Spleen (tissue), 11 donors: ENCODE data around the gene ZNF799. TPM values are rescaled to one million over a fixed set of nuclear protein-coding genes. Genes with fewer than 3 reads are reported as not detected.
"Not testable (repeated sequence)": the region's sequence is repeated elsewhere in the genome, so short reads cannot be mapped to it uniquely, and the experiment has no call there.

ENCODE experiments used
- DNase-seq: peaks from one replicate; pipeline ENCODE4 v3.0.0-alpha.2; 2020
- H3K27ac ChIP-seq, 8 donors: fragments of 200-600 bp; sonication (generic) in 7 of 8; 1 replicate in 4 of 8; 2 replicates in 4 of 8; pipeline versions ENCODE4 v1.5.0 to v1.8.0; 2016 to 2021; ENCODE audit warnings: inconsistent platforms in 4 of 8, mild to moderate bottlenecking in 4 of 8, moderate library complexity in 1 of 8
- H3K27me3 ChIP-seq, 7 donors: fragments of 200-600 bp; sonication (generic) in 6 of 7; replicated peaks in 1 of 7; 1 replicate in 4 of 7; 2 replicates in 3 of 7; pipeline versions ENCODE4 v1.5.0 to v1.8.0; 2016 to 2021; ENCODE audit warnings: inconsistent platforms in 3 of 7, mild to moderate bottlenecking in 1 of 7
- H3K36me3 ChIP-seq, 6 donors: fragments of 200-600 bp; sonication (generic) in 5 of 6; 1 replicate in 4 of 6; 2 replicates in 2 of 6; pipeline versions ENCODE4 v1.5.0 to v1.8.0; 2016 to 2021; ENCODE audit warnings: inconsistent platforms in 2 of 6
- H3K4me1 ChIP-seq, 6 donors: fragments of 200-600 bp; sonication (generic) in 5 of 6; 1 replicate in 3 of 6; 2 replicates in 3 of 6; pipeline versions ENCODE4 v1.5.0 to v1.8.0; 2016 to 2021; ENCODE audit warnings: inconsistent platforms in 3 of 6
- H3K4me3 ChIP-seq, 8 donors: fragments of 200-600 bp; sonication (generic) in 7 of 8; 1 replicate in 4 of 8; 2 replicates in 4 of 8; pipeline versions ENCODE4 v1.5.0 to v1.8.0; 2016 to 2021; ENCODE audit warnings: inconsistent platforms in 4 of 8, mild to moderate bottlenecking in 4 of 8, moderate library complexity in 2 of 8
- H3K9me3 ChIP-seq, 8 donors: fragments of 200-600 bp; sonication (generic) in 7 of 8; 1 replicate in 4 of 8; 2 replicates in 4 of 8; pipeline versions ENCODE4 v1.5.0 to v1.8.0; 2016 to 2021; ENCODE audit warnings: inconsistent platforms in 4 of 8
- CTCF ChIP-seq, 11 experiments: fragments of 200-600 bp in 7 of 11; fragments of 450-650 bp in 4 of 11; sonication (generic) in 4 of 11; IDR thresholded peaks in 8 of 11; conservative IDR thresholded peaks in 3 of 11; 1 replicate in 7 of 11; 2 replicates in 4 of 11; pipeline versions ENCODE4 v1.4.0 to v1.8.0; 2016 to 2021; ENCODE audit warnings: antibody characterized with exemption in 11 of 11, inconsistent platforms in 4 of 11, mild to moderate bottlenecking in 1 of 11
- POLR2A ChIP-seq, 3 donors: fragments of 450-650 bp; IDR thresholded peaks; one replicate each; pipeline ENCODE4 v1.5.1; 2017; ENCODE audit warnings: antibody characterized with exemption in 3 of 3, mild to moderate bottlenecking in 1 of 3
- POLR2AphosphoS5 ChIP-seq, 3 donors: sonication (generic); formaldehyde crosslinking; IDR thresholded peaks; one replicate each; pipeline ENCODE4 v1.5.1; 2017; ENCODE audit warnings: antibody characterized with exemption in 3 of 3
- WGBS, 5 donors: extraction: QIAGEN DNeasy Blood & Tissue Kit in 3 of 5; methylation state at CpG; one replicate each; pipeline versions ENCODE4 v1.1.5 to v1.1.7; 2013 to 2018; 5-methylcytosine and 5-hydroxymethylcytosine counted together
- intact Hi-C: fragments of 100-400 bp; cut with DNase I; formaldehyde crosslinking; loops from one replicate; pipeline ENCODE4 v1.15.0; 2023; ENCODE audit warnings: low total_unique reads
- polyA plus RNA-seq, 3 donors: library from polyadenylated mRNA; stranded (reverse); fragments of 200-250 nt; gene quantifications; one replicate each; pipeline ENCODE4 v1.2.1, GENCODE V29; 2013
- total RNA-seq, 7 donors: library from RNA; depleted of rRNA in 3 of 7; stranded (reverse); fragments of >200 nt in 3 of 7; fragmentation: NEBNext Ultra II Directional in 4 of 7; extraction: Animal tissue kit (Norgen Biotek cat#: 25700) in 4 of 7; gene quantifications; one replicate each; pipeline versions ENCODE4 v1.1.0 to v1.2.1, GENCODE V29; 2016 to 2021
- donor health status: healthy with polysubstance abuse.
- donor health status: DM: no; HTN: no; CAD: no; lungs with moderate emphysema.
- donor health status: DM: no; HTN: no; CAD: no.
- donor health status: Bipolar disorder and iron deficiency.
- donor health status: healthy.
- donor health status: DM: no; HTN: no; CAD: no.
- donor health status: DM: yes; HTN: yes; CAD: no.

Gene ZNF799
- total and polyA plus RNA-seq, 10 donors: 3.2 to 12.8 (median 6.7) TPM

- peak; percentile 70 to 83 (median 81) for TF ChIP-seq POLR2AphosphoS5 (IDR thresholded peaks at IDR 0.05)
- peak in 1 of 3 donors; percentile 15 for TF ChIP-seq POLR2A (IDR thresholded peaks at IDR 0.05)
- TF ChIP-seq CTCF (IDR thresholded peaks at IDR 0.05 in 8 of 11, conservative IDR thresholded peaks at IDR 0.05 in 3 of 11): peak in 1 of 11 experiments; percentile 2
- Histone ChIP-seq H3K4me1 (peaks cover 0 to 17% (median 3%) of the 10 kb centered on the region in 6 donors), H3K27ac (peak within 1 kb of the TSS in 7 of 8 donors; percentile 27 to 90 (median 83)), H3K4me3 (peak within 1 kb of the TSS; percentile 64 to 93 (median 76)), H3K27me3 (no peaks in the 10 kb centered on the region), H3K9me3 (peaks cover 0 to 21% (median 16%) of the 10 kb centered on the region in 8 donors), H3K36me3 (no peaks in the 10 kb centered on the region)
- 0% methylated on average over 30 to 59 of the region's 59 CpGs for WGBS, 5 donors
- peak; percentile 98 for DNase-seq
- intact Hi-C loops: no loop called here
These were observed 39.7 kb upstream of the ZNF799 start, which contains the start of gene ZNF443 for GRCh38 chr19:12440541-12441316. TSS of gene ZNF443 (minus strand) at chr19:12441021. CDS start at chr19:12440914, 107 bp downstream.

- peak overlapping the region in 7 of 8 donors; percentile 27 to 90 (median 83) for H3K27ac ChIP-seq
- peak; percentile 78 for DNase-seq
- H3K4me1 ChIP-seq: peaks cover 0 to 17% (median 3%) of the 10 kb centered on the region in 6 donors
- peak overlapping the region; percentile 64 to 93 (median 76) for H3K4me3 ChIP-seq
- H3K36me3 ChIP-seq, H3K27me3 ChIP-seq, intact Hi-C loops: not testable (repeated sequence)
- 2 to 3% (median 2%) methylated on average over 8 to 28 of the region's 28 CpGs for WGBS, 5 donors
- peaks cover 0 to 21% (median 12%) of the 10 kb centered on the region in 8 donors for H3K9me3 ChIP-seq
These were observed 38.8 kb upstream of the ZNF799 start for GRCh38 chr19:12439686-12440540.

GRCh38 chr19:12430726-12431299 is 29.7 kb upstream of the ZNF799 start:
- WGBS, 5 donors: 93 to 99% (median 96%) methylated on average over 6 of the region's 6 CpGs
- intact Hi-C loops, H3K4me1 ChIP-seq: not testable (repeated sequence)

GRCh38 chr19:12425888-12426274 is 24.8 kb upstream of the ZNF799 start:
- Histone ChIP-seq H3K27ac (peak overlapping the region in 4 of 8 donors; percentile 44 to 73 (median 65)), H3K4me3 (no peak overlapping the region), H3K4me1 (no peaks in the 10 kb centered on the region), H3K9me3 (peaks cover 3 to 91% (median 34%) of the 10 kb centered on the region in 8 donors), H3K36me3 (peaks cover under 1 to 24% (median 7%) of the 10 kb centered on the region in 6 donors), H3K27me3 (no peaks in the 10 kb centered on the region)
- 85 to 93% (median 89%) methylated on average over 4 of the region's 4 CpGs for WGBS, 5 donors
- intact Hi-C loops: no loop called here
- no peak for DNase-seq
- TF ChIP-seq CTCF (IDR thresholded peaks at IDR 0.05 in 8 of 11, conservative IDR thresholded peaks at IDR 0.05 in 3 of 11): no peak
- TF ChIP-seq POLR2A (IDR thresholded peaks at IDR 0.05): no peak
- TF ChIP-seq POLR2AphosphoS5 (IDR thresholded peaks at IDR 0.05): no peak

More at GRCh38 chr19:12430726-12431299, 29.7 kb upstream of the ZNF799 start:
- not testable (repeated sequence) for DNase-seq, H3K4me3 ChIP-seq, H3K27ac ChIP-seq, H3K27me3 ChIP-seq
- Histone ChIP-seq H3K36me3 (peaks cover 7 to 40% (median 16%) of the 10 kb centered on the region in 6 donors), H3K9me3 (peaks cover 5 to 83% (median 38%) of the 10 kb centered on the region in 8 donors)
